Fibroblast of peridontal ligament (primary cell): ENCODE measurements around the gene CEP41.

ENCODE experiments used
- DNase-seq: peaks from one replicate; pipeline ENCODE4 v3.0.0-alpha.2; 2010; ENCODE audit errors: extremely low read depth

The CEP41 gene

DNA sequence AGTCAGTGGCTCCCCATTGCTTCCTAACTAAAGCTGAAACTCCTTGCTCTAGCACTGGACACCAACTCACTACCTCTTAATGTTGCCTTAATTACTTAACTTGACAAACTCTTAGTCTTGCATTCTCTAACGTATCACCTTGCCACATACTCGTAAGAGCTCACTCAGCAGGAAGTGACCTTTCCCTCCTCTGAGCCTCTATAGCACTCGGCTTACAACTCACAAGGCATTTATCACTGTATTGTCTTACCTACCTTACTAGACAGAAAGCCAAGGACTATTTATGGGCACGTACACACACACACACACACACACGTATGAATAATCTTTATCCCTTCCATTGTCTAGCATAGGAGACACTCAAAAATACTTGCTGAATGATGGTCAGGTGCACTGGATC lies 21.2 kb downstream of the CEP41 start:
- no peak for DNase-seq

DNA sequence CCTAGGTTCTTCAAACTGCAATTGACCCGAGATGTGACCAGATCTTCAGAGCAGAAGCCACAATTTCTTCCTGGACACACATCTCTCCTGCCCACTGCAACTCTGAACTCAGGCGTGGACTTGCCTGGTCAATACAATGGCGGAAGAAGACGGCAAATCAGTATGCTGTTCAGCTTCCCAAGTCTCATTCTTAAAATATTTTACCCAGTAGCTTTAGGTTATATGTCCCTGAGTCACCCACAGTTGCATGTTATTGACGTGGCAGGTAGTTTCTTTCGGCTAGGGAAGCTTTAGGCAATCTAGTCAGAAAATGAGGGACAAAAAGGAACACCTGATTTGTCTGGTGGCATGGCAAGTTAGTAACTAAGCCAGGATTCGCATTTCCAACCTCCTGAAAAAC lies 22.5 kb downstream of the CEP41 start:
- no peak for DNase-seq

GRCh38 chr7:130417213-130417612 lies 23.6 kb downstream of the CEP41 start:
- DNase-seq, result no peak

DNA sequence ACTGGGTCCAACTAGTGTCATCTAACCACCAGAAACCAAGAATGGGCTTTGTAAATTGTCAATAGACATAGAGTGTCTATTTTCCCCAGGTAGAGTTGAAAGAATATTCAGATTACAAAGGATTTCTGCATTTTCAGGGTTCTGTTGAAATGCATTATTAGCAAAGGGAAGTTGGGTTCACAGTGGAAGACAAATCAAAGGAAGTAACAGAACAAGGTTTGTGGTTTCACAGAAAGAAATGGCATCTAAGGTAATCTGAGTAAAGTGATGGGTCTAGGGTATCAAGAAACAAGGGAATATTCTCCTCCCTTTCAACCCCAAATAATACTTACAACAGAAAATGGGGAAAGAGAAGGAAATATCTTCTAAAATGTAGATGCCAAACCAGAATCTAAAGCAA lies 25.8 kb downstream of the CEP41 start:
- no peak for DNase-seq

- DNase-seq, result no peak
These were observed 27.6 kb downstream of the CEP41 start for GRCh38 chr7:130413201-130413600.

- DNase-seq, result no peak
These were observed 29.8 kb downstream of the CEP41 start for GRCh38 chr7:130410868-130411541.

GRCh38 chr7:130409712-130410072 lies 31.1 kb downstream of the CEP41 start:
- no peak for DNase-seq

DNA sequence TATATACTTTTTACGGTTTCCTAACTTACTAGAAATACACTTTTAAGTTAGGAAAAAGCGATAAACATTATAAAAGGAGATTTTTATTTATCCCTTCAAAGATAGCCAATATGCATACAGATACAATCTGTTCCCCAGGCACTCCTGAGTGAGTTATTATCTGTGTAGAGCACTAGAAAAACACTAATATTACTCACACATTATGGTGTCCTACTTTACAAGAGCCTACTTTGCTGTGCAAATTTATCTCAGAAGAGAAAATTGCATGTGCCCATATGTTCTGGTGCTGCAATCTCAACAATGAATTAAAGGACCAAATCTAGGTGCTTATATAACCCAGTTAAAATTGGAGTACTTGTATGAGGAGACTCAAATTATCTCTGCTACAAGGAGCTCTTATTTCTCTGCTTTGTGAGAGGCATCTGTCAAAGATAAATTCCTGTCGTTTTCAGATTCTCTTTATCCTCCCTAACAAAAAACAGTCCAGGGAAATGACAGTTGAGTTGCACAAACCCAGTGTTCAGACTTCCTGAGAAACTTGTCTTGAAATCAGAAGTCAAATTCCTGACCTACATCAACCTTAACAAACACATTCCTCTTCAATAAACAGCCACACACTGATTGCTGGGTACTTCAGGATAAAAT lies 31.6 kb downstream of the CEP41 start:
- peak; percentile 52 for DNase-seq

GRCh38 chr7:130405003-130405402 lies 35.8 kb downstream of the CEP41 start:
- no peak for DNase-seq

GRCh38 chr7:130401578-130401977 lies 39.2 kb downstream of the CEP41 start:
- no peak for DNase-seq

DNA sequence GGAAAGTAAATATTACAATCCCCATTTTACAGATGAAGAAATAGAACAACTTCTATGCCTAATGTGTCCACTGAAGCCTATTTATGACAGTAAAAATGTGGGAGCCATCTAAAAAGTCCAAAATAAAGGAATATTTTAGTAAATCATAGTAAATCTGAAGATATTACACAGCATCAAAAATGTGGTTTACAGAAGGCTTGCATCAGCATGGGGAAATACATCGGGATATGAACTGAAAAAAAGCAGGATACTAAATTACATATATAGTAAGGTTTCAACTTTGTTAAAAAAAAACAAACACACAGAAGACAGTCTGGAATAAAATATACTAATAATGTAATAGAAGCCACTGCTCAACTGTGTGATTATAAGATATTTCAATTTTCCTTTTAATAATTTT lies 39.7 kb downstream of the CEP41 start:
- DNase-seq, result peak; percentile 55

- peak; percentile 97 for DNase-seq
These were observed 40.7 kb downstream of the CEP41 start for GRCh38 chr7:130400120-130400572.

DNA sequence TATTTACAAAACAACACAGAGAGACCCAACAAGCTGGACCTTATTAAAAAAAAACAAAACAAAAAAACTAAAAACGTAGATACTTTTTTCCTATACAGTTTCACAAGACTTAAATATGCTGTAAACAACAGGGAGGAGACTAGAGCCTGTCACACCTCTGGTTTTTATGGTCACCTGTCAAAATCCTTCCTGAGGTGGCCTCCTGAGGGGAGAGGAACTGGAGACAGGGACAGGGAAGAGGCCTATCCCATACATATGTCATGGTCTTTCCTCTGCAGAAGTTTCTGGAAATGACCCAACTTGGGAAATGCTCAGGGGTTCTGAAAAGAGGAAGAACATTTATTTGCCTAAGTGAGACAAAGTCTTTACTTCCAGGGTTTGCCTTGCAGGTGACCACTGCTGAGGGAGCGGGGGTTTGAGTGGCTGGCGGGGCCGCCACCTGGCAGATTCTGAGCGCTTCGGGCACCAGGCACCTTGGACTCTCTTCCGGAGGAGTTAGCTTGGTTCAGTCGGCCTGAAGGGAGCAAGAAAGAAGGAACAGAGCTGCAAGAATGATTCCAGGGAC lies 42.2 kb downstream of the CEP41 start:
- no peak for DNase-seq

- no peak for DNase-seq
These were observed 43.1 kb downstream of the CEP41 start for GRCh38 chr7:130397758-130398073.

DNA sequence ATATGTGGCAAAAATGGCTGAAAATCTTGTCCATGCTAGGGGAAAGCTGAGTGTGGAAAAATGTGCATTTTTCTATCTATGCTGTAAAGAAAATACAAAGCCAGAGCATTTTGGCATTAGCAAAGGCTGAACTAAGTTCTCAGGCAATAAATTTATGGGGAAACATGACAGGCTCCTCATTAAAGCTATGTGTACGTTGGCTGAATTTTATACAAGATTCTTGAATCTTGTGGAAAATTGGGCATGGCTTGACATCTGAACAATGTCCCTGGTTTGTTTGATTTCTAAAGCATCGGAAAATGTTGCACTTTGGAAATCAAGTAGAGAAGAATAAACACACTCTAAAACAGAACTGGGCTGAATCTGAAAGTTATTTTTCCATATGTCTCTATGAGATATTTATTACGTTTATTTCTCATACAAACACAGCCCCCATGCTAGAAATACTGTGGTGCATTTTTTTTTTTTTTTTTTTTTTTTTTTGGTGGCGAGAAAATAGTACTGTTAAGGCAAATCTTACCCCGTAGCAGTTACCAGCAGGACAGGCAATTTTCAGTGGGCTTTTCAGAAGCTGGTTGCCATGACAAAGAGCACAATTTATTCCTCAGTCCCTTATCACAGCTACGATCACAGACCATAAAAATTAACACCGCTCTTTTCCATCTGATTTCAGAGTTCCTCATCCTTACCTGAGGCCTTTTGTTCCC lies 43.6 kb downstream of the CEP41 start:
- no peak for DNase-seq

- DNase-seq, result no peak
These were observed 44.7 kb downstream of the CEP41 start for GRCh38 chr7:130396109-130396508.

GRCh38 chr7:130395421-130395820 lies 45.4 kb downstream of the CEP41 start:
- peak; percentile 38 for DNase-seq

DNA sequence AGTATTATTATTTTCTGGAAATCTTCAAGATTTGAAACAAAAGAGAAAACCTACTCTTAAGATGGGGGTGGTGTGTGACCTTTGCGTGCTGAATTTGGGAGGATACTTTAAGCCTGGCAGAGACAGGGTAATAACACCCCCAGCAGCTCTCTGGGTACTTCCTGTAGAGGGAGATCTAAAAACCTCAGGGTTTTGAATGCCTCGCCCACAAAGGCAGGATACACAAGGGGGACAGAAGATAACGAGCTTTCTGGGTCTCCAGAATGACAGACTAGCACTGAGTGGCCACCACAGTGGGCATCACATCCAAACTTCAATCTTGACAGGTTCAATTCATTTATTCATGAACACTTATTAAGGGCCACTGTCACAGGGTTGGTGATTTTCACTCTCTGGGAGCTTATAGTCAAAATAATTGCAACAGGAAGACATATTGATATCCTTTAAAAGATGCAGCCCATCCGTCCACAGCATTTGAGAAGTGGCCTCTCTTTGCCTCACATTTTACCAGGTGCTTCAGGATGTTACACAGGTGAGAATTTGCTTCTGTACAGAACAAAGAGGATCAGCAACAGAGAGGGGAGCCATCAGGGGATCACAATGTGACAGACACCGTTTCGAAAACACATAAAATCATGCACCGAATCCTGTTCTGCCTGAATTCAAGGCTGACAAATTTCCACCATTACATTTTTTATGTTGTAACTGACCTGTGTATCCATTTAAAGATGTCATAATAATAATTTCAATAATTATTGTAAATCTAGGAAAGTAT lies 46.2 kb downstream of the CEP41 start:
- no peak for DNase-seq

- no peak for DNase-seq
These were observed 46.9 kb downstream of the CEP41 start for GRCh38 chr7:130393841-130394411.

GRCh38 chr7:130393101-130393561 lies 47.7 kb downstream of the CEP41 start:
- peak; percentile 73 for DNase-seq

DNA sequence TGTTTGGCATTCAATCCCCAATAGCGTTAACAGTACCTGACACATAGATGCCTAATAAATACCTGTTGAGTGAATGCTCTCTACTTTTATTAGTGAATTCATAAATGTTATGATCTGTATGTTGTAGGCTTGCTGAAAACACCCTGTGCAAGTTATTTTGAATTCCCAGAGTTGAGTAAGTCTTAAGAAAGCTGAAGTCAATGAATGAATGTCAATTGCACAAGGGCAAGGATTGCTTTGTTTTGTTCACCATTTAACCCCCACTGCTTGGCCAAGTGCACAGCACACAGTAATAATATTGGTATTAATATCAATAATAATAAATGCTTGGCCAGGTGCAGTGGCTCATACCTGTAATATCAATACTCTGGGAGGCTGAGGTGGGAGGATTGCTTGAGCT lies 50.3 kb downstream of the CEP41 start:
- no peak for DNase-seq

- no peak for DNase-seq
These were observed 52.1 kb downstream of the CEP41 start for GRCh38 chr7:130388671-130389070.
